ENCODE results near the gene STK31.
"Not testable (repeated sequence)": the region's sequence is repeated elsewhere in the genome, so short reads cannot be mapped to it uniquely, and the experiment has no call there.

Gene STK31

DNA sequence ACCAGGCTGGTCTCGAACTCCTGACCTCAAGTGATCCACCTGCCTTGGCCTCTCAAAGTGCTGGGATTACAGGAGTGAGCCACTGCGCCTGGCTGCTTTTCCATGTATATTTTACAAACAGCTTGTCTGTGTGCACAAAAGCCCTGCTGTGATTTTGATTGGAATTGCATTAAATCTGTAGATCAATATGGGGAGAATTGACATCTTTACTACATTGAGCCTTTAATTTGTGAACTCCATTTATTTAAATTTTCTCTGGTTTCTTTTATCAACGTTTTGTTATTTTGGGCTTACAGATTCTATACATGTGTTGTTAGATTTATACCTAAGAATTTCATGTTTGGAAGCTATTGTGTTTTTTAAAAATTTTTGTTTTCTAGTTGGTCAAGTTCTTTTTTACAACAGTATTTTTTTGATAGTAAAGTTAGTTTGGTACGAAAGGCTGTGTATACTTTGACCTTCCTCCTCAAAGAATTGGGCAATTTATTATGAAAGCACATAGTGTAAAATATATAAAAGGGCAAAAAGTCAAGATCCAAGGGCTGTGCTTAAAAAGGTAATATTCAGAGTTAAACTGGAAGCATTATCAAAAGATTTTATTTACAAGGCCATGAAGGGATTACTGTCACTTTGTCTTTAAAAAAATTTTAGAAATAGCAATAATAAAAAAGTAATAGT is 92.8 kb downstream of the STK31 start:
- DNase-seq (ENCODE audit: low read depth, low spot score) = no peak

DNA sequence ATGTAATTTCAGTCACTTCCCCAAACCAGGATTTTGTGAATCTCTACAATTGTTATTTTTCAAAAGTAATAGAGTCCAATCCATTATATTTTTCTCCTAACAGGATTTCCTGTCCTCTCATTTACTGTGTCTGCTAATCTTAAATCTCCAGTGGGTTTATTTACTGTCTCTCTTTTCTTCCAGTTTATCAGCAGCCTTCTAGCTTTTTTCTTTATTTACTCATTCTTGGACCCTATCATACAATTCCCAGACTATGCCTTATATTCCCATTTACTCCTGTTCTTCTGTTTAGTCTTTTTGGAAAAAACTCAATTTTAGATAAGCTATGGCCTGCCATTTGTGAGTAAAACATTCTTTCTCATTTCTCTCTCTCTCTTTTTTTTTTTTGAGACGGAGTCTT is 94.7 kb downstream of the STK31 start:
- DNase-seq (ENCODE audit: low read depth, low spot score) = no peak

DNA sequence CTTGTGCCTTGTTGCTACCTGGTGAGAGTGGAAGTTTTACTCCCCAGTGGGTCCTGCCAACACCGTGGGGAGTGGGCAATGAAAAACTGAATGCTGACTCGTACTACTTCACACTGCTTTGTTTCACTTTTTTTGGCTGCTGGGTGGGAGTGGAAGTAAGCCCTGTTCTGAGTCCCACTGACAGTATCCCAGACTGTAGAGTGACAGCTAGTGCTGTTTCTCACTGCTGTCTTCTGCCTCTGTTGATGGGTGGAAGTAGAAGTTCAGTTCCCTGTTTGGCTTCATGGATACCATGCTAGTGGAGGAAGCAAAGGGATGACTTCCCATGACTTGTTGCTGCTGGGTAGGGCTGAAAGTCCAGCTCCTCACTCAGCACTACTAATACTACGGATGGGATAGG is 98.4 kb downstream of the STK31 start:
- DNase-seq (ENCODE audit: low read depth, low spot score) = no peak

DNA sequence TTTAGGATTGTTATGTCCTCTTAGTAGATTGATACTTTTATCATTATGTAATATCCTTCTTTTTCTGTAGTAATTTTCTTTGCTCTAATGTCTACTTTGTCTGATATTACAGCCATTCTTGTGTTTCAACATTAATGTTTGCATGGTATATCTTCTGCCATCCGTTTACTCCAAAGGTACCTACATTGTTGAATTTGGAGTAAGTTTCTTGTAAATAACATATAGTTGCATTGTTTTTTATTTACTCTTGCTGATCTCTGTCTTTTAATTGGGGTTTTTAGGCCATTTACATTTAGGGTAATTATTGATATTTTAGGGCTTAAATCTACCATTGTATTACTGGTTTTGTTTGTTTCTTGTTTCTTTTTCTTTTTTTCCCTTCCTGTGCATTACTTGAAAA is 100.1 kb downstream of the STK31 start:
- no peak for DNase-seq (ENCODE audit: low read depth, low spot score)

DNA sequence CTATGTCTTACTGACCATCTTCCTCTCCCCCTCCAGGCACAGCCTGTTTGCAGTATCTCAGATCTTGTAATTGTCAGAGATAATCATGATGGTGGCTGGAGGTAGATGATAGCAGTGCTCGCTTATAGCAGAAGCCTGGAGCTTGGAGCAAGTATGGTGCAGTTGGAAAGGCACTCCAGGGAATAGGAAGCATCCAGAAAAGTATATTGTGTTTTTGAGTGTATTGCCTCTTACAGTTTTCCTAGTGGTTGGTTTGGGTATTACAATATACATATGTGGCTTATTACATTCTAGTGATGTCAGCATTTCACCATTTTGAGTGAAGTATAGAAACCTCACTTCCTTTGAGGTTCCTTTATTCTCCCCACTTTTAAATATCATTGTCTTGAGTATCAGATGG is 101.5 kb downstream of the STK31 start:
- DNase-seq (ENCODE audit: low read depth, low spot score) = no peak

DNA sequence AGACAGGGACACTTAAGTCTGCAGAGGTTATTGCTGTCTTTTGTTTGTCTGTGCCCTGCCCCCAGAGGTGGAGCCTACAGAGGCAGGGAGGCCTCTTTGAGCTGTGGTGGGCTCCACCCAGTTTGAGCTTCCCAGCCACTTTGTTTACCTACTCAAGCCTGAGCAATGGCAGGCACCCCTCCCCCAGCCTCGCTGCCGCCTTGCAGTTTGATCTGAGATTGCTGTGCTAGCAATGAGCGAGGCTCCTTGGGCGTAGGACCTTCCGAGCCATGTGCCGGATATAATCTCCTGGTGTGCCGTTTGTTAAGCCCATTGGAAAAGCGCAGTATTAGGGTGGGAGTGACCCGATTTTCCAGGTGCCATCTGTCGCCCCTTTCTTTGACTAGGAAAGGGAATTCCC is 118.1 kb downstream of the STK31 start:
- DNase-seq (ENCODE audit: low read depth, low spot score) = not testable (repeated sequence)

DNA sequence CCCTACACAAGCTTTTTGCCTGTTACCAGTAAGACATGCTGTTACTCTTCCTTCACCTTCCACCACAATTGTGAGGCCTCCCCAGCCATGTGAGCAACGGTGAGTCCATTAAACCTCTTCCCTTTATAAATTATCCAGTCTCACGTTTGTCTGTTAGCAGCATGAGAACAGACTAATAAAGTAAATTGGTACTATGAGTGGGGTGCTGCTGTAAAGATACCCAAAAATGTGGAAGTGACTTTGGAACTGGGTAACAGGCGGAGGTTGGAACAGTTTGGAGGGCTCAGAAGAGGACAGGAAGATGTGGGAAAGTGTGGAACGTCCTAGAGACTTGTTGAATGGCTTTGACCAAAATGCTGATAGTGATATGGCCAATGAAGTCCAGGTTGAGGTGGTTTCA is 122.7 kb downstream of the STK31 start:
- DNase-seq (ENCODE audit: low read depth, low spot score) = not testable (repeated sequence)

DNA sequence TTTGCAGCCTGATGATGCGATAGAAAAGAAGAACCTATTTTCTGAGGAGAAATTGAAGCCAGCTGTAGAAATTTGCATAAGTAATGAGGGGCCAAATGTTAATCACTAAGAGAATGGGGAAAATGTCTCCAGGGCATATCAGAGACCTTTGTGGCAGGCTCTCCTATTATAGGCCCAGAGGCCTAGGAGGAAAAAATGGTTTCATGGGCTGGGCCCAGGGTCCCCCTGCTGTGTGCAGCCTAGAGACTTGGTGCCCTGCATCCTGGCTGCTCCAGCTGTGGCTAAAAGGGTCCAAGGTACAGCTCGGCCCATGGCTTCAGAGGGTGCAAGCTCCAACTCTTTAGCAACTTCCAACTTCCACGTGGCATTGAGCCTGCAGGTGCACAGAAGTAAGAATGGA is 123.4 kb downstream of the STK31 start:
- DNase-seq (ENCODE audit: low read depth, low spot score) = no peak

DNA sequence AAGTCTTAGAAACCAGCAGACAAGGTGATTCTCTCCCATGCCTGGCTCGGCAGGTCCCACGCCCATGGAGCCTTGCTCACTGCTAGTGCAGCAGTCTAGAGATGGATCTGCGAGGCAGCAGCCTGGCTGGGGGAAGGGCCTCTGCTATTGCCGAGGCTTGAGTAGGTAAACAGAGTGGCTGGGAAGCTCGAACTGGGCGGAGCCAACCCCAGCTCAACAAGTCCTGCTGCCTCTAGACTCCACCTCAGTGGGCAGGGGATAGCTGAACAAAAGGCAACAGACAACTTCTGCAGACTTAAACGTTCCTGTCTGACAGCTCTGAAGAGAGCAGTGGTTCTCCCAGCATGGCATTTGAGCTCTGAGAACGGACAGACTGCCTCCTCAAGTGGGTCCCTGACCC is 134.8 kb downstream of the STK31 start:
- peak; percentile 5 for DNase-seq (ENCODE audit: low read depth, low spot score)

DNA sequence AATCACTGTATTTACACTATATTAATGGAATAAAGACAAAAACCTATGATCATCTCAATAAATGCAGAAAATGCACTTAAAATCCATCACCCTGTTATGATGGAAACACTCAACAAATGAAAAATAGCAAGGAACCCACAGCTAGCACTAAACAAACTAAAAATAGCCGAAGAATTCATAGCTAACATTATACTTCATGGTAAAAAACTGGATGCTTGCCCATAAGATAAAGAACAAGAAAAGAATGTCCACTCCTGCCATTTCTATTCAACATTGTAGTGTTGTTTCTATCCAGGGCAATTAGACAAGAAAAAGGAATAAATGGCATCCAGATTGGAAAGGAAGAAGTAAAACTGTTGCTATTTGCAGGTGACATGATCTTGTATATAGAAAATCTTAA is 142.1 kb downstream of the STK31 start:
- DNase-seq (ENCODE audit: low read depth, low spot score) = no peak

DNA sequence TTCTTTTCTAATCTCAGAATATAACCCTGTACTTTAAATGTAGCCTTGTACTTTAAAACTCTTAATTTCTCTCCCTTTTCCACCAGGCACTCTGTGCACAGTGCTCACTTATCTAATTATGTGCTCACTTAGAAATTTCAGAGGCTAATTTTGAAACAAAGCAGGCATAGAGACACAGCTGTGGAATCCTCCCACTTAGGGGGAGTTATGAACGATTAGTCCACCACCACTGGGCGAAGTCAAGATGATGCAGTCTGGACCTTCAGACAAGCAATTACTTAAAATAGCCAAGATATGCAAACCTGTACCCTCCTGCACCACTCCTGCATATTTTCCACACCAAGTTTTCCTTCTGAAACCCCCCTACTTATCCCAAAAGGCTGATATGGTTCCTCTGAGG is 143.0 kb downstream of the STK31 start:
- DNase-seq (ENCODE audit: low read depth, low spot score) = no peak

DNA sequence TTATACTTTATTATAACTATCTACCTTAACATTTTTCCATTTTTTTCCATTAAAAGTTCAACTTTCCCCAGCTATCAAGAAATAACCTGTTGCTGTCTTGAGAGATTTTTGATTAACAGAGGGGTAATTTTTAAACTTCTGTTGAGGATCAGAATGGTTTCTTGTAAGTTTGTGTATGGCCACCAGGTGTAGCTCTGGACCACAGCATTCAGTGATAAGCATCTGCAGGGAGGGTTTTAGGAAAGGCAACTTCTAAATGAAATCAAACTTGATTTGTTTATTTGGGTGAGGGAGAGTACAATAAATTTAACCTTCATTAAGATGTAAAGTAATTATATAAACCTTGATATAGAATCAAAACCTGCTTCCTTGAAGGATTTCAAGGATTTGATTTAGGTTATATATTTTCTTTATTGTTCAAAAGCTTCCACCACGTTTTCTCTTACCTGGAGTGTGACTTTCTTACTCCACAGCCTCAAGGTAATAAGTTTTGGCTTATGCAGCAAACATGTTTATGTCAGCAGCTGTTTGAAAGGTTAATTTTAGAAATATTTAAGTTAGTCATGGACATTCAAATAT is 153.3 kb downstream of the STK31 start:
- no peak for DNase-seq (ENCODE audit: low read depth, low spot score)

DNA sequence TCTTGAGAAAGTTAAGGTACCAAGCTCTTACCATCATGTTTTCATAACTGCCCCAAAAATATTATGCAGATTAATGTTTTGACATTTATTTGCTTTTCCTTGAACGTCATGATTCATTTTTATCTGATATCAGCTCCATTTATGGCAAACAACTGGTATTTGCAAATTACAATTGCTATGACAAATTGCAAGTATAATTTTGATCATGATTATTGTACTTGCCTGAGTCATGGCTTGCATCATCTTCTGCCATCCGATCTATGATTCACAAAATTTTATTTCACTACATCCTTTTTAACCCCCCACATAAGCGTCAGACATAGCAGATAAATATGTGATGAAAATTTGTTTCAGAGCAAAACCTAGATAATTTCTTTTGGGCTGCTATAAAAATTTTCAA is 155.0 kb downstream of the STK31 start:
- DNase-seq (ENCODE audit: low read depth, low spot score) = no peak

DNA sequence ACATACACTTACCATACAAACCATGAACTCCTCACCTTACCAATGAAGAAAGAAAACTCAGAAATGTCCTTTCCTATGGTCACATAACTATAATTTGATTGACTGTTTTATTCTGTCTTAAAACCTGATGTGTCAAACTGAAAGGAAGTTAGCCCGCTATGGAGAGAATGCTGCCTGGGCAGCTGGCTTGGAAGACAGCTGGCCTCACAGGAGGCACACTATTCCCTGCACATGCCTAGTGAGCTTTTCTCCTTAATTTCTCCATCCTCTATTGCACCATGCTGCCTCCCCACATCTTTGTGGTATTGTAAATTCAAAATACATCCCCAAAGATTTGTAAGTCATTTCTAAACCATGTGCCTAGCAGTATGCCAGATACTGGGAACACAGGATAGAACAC is 163.3 kb downstream of the STK31 start:
- DNase-seq (ENCODE audit: low read depth, low spot score) = no peak

DNA sequence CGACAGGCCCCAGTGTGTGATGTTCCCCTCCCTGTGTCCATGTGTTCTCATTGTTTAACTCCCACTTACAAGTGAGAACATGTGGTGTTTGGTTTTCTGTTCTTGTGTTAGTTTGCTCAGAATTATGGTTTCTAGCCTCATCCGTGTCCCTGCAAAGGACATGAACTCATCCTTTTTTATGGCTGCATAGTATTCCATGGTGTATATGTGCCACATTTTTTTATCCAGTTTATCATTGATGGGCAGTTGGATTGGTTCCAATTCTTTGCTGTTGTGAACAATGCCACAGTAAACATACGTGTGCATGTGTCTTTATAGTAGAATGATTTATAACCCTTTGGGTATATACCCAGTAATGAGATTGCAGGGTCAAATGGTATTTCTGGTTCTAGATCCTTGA is 166.5 kb downstream of the STK31 start:
- not testable (repeated sequence) for DNase-seq (ENCODE audit: low read depth, low spot score)
